HG03060 (cell line): ENCODE data around the gene SH2D2A.

Experiments
- ATAC-seq: cut with Tn5 transposase; IDR thresholded peaks from one replicate; pipeline ENCODE4 v1.9.1; 2021; ENCODE audit warnings: low read depth, moderate number of reproducible peaks; ENCODE audit not compliant: unreplicated experiment

Gene SH2D2A

GRCh38 chr1:156816561-156817328, at the start of gene SH2D2A:
SH2D2A (minus strand) TSS chr1:156816848; CDS start chr1:156816708, 140 bp downstream.
- no peak for ATAC-seq

- ATAC-seq = no peak
Measured at GRCh38 chr1:156865865-156866248, 49.2 kb upstream of the SH2D2A start.

GRCh38 chr1:156865258-156865657, 48.6 kb upstream of the SH2D2A start:
- no peak for ATAC-seq

- ATAC-seq = no peak
Measured at GRCh38 chr1:156864796-156865195, 48.1 kb upstream of the SH2D2A start.

- ATAC-seq = no peak
Measured at GRCh38 chr1:156863631-156864030, 47.0 kb upstream of the SH2D2A start.

- no peak for ATAC-seq
Measured at GRCh38 chr1:156862997-156863599, 46.5 kb upstream of the SH2D2A start.

- ATAC-seq = no peak
Measured at GRCh38 chr1:156862584-156862983, 45.9 kb upstream of the SH2D2A start.

GRCh38 chr1:156860628-156861423, 44.2 kb upstream of the SH2D2A start, which contains the start of gene NTRK1:
NTRK1 (plus strand) TSS chr1:156860865; CDS start chr1:156860935, 70 bp downstream.
- no peak for ATAC-seq

- ATAC-seq = no peak
Measured at GRCh38 chr1:156860113-156860627, 43.5 kb upstream of the SH2D2A start.

GRCh38 chr1:156859523-156860112, 43.0 kb upstream of the SH2D2A start:
- no peak for ATAC-seq

- no peak for ATAC-seq
Measured at GRCh38 chr1:156858959-156859522, 42.4 kb upstream of the SH2D2A start, which contains the start of gene INSRR. INSRR (minus strand) TSS chr1:156859117; CDS start chr1:156858621, 496 bp downstream.

GRCh38 chr1:156858555-156858956, 41.9 kb upstream of the SH2D2A start:
- no peak for ATAC-seq

- ATAC-seq = no peak
Measured at GRCh38 chr1:156857532-156857931, 40.9 kb upstream of the SH2D2A start.

- ATAC-seq = no peak
Measured at GRCh38 chr1:156856282-156856785, 39.7 kb upstream of the SH2D2A start.

GRCh38 chr1:156854634-156855033, 38.0 kb upstream of the SH2D2A start:
- ATAC-seq = no peak

GRCh38 chr1:156853761-156854160, 37.1 kb upstream of the SH2D2A start:
- no peak for ATAC-seq

- no peak for ATAC-seq
Measured at GRCh38 chr1:156852418-156852874, 35.8 kb upstream of the SH2D2A start.

- ATAC-seq = no peak
Measured at GRCh38 chr1:156851779-156852417, 35.2 kb upstream of the SH2D2A start.

GRCh38 chr1:156849151-156849496, 32.5 kb upstream of the SH2D2A start:
- no peak for ATAC-seq
